ENCODE measurements around the gene NBAS. TPM values are rescaled to one million over a fixed set of nuclear protein-coding genes. Genes with fewer than 3 reads are reported as not detected.

The NBAS gene
- total and polyA plus RNA-seq, 2 donors (not counting 3 experiments of a cell fraction or from before 2014, with no cell fraction given): 29.4 to 43.0 TPM

- no TSS peak for BruUV-seq (replicated peaks)
- Histone ChIP-seq H3K27me3 (ENCODE audit: control insufficient read depth in 2 of 2, insufficient read depth in 2 of 2, low read length in 2 of 2) (no peaks in the 10 kb centered on the region), H3K27ac (ENCODE audit: insufficient read depth, low read depth, low read length) (no peak overlapping the region), H3K9ac (replicated peaks; ENCODE audit: extremely low read depth, insufficient read depth, low read length) (no peak overlapping the region), H3K36me3 (ENCODE audit: control insufficient read depth in 2 of 2, extremely low read depth in 1 of 2, insufficient read depth in 2 of 2, low read length in 2 of 2) (peaks cover 0 to 4% of the 10 kb centered on the region in 2 experiments), H3K79me2 (ENCODE audit: control insufficient read depth, insufficient read depth, low read length) (no peaks in the 10 kb centered on the region), H3K9me1 (replicated peaks; ENCODE audit: control insufficient read depth, extremely low read depth, insufficient read depth, low read length) (no peaks in the 10 kb centered on the region), H3K4me3 (replicated peaks in 1 of 3; ENCODE audit: insufficient read depth in 1 of 3, low read depth in 1 of 3, low read length in 3 of 3) (no peak overlapping the region), H4K20me1 (replicated peaks; ENCODE audit: control insufficient read depth, extremely low read depth, insufficient read depth, low read length) (no peaks in the 10 kb centered on the region), H3K9me3 (replicated peaks; ENCODE audit: control insufficient read depth, insufficient read depth, low read length) (no peaks in the 10 kb centered on the region), H3K4me2 (ENCODE audit: insufficient read depth, low read length) (no peak overlapping the region), H2AFZ (ENCODE audit: low read depth, low read length) (no peak overlapping the region), H3K4me1 (ENCODE audit: control insufficient read depth, extremely low read depth, insufficient read depth, low read length) (no peaks in the 10 kb centered on the region)
- dilution Hi-C loops (cut with MboI; ENCODE audit: extremely low pct_ligation_motif_present, low sequenced_read_pairs) (no loop called here), intact Hi-C loops (cut with micrococcal nuclease) (no loop called here)
- TF ChIP-seq FOS (IDR thresholded peaks at IDR 0.05; ENCODE audit: borderline replicate concordance, insufficient read depth, low read length) (no peak), JUN (IDR thresholded peaks at IDR 0.05; ENCODE audit: borderline replicate concordance, insufficient read depth, insufficient read length, low read depth) (no peak), EZH2 (IDR thresholded peaks at IDR 0.05; ENCODE audit: borderline replicate concordance, low read depth, low read length, severe bottlenecking) (no peak), MAX (IDR thresholded peaks at IDR 0.05; ENCODE audit: insufficient read depth, insufficient read length) (no peak), POLR2A (IDR thresholded peaks at IDR 0.05; ENCODE audit: low read depth, low read length) (no peak), CTCF (IDR thresholded peaks at IDR 0.05; ENCODE audit: extremely low read depth in 1 of 2, insufficient read depth in 1 of 2, low read depth in 1 of 2, low read length in 2 of 2) (no peak), GATA2 (IDR thresholded peaks at IDR 0.05; ENCODE audit: insufficient read depth, insufficient read length, low read depth, low read length) (no peak), MYC (IDR thresholded peaks at IDR 0.05; ENCODE audit: low read depth, low read length) (no peak), POLR2AphosphoS5 (IDR thresholded peaks at IDR 0.05; ENCODE audit: insufficient read depth, low read depth, low read length) (no peak)
- POLR2A ChIA-PET: no interaction called here
- DNase-seq (ENCODE audit: low read depth, low spot score) (no peak), FAIRE-seq (no peak)
- CTCF ChIA-PET: interaction anchor here (1.0 kb wide), 1 partner anchor 386 kb away, joined by 3 read pairs; no protein-coding TSS in a partner anchor
Measured at GRCh38 chr2:15191789-15192188, 369.3 kb downstream of the NBAS start.

Measured in endothelial cell of umbilical vein (primary cell).